Measurements from ENCODE around the gene SMPDL3B. TPM values are rescaled to one million over a fixed set of nuclear protein-coding genes. Genes with fewer than 3 reads are reported as not detected.

Gene SMPDL3B
- total and polyA plus RNA-seq, 2 experiments from 2014 or later, result 6.8 to 8.9 TPM

DNA sequence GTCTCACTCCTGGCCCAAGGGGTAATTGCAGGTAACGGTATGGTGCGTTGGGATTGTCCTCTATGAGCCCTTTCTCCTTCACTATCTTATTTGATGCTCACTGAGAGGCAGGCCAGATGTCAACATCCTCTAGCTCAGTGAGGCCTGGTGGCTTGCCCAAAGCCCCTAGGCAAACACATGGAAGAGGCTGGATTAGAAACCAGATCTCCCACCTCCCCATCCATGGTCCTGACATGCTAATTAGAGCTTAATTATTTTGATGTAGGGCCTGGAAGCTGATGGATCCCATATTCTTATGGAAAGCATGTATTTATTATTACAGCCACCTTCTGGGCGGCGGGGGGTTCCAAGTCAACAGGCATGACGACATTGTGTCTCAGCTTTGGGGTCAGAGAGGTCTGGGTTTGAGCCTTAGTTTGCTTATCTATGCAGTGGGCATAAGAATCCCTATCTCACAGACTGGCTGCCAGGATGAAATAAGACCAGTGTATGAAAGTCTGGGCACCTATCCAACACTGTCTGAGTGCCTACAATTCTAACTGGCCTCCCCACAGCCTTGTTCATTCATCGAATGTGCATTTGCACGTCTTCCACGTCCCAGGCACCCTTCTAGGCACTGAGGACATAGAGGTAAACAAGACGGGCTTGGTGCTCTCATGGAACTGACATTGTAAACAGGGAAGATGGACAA lies 6.2 kb downstream of the SMPDL3B start:
- no peaks in the 10 kb centered on the region for H3K27me3 ChIP-seq
- no peak for DNase-seq (ENCODE audit: low read depth in 1 of 2, low spot score in 1 of 2)
- peaks cover 3% of the 10 kb centered on the region for H3K4me1 ChIP-seq (ENCODE audit: low read depth)
- TF ChIP-seq, protein P1, sequence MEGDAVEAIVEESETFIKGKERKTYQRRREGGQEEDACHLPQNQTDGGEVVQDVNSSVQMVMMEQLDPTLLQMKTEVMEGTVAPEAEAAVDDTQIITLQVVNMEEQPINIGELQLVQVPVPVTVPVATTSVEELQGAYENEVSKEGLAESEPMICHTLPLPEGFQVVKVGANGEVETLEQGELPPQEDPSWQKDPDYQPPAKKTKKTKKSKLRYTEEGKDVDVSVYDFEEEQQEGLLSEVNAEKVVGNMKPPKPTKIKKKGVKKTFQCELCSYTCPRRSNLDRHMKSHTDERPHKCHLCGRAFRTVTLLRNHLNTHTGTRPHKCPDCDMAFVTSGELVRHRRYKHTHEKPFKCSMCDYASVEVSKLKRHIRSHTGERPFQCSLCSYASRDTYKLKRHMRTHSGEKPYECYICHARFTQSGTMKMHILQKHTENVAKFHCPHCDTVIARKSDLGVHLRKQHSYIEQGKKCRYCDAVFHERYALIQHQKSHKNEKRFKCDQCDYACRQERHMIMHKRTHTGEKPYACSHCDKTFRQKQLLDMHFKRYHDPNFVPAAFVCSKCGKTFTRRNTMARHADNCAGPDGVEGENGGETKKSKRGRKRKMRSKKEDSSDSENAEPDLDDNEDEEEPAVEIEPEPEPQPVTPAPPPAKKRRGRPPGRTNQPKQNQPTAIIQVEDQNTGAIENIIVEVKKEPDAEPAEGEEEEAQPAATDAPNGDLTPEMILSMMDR (IDR thresholded peaks at IDR 0.05; ENCODE audit: low read depth, low read length), result no peak
- no peaks in the 10 kb centered on the region for H3K9me3 ChIP-seq (ENCODE audit: low read depth)
- H3K27ac ChIP-seq, result no peak overlapping the region
- no peak overlapping the region for H3K4me3 ChIP-seq
- H3K36me3 ChIP-seq, result no peaks in the 10 kb centered on the region

DNA sequence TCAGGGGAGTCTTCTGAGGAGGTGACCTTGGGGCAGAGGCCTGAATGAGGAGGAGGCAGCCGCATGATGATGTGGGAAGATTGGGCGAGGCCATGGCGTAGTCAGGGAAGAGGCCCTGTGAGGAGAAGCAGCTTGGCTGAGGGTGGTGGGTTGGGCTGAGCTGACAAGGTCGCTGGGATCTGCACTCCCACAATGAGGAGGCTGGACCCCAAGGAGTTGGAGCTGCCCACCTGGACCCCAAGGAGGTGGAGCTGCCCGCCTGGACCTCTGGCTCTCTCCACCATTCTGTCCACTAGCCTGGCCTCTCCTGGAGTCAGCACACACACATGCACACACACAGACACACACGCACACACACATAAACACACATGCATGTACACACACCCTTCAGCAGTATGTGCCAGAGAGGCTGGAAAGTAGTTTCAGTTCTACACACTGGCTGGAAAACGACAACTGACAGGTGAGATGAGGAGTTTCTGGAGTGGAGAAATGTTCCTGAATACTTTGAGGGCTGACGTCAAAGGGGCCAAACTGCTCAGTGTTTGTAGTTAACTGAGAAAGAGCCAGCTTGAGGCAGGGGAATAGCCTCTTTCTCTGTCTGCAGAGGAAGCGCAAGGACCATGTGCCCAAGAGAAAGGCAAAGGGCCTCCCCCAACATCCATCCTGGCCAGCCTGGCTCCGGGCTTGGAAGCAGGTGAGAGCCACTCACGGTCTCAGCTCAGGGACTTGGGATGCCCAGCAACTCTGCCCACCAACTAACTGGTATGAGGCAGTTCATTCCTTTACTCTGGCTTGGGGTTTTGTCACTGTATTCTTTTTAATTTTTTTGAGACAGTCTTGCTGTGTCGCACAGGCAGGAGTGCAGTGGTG lies 7.1 kb downstream of the SMPDL3B start:
- peaks cover 3% of the 10 kb centered on the region for H3K4me1 ChIP-seq (ENCODE audit: low read depth)
- H3K27me3 ChIP-seq, result no peaks in the 10 kb centered on the region
- H3K36me3 ChIP-seq, result no peaks in the 10 kb centered on the region
- TF ChIP-seq, protein P1 (IDR thresholded peaks at IDR 0.05; ENCODE audit: low read depth, low read length), result no peak
- H3K9me3 ChIP-seq (ENCODE audit: low read depth), result no peaks in the 10 kb centered on the region
- H3K4me3 ChIP-seq, result no peak overlapping the region
- no peak for DNase-seq (ENCODE audit: low read depth in 1 of 2, low spot score in 1 of 2)
- no peak overlapping the region for H3K27ac ChIP-seq

DNA sequence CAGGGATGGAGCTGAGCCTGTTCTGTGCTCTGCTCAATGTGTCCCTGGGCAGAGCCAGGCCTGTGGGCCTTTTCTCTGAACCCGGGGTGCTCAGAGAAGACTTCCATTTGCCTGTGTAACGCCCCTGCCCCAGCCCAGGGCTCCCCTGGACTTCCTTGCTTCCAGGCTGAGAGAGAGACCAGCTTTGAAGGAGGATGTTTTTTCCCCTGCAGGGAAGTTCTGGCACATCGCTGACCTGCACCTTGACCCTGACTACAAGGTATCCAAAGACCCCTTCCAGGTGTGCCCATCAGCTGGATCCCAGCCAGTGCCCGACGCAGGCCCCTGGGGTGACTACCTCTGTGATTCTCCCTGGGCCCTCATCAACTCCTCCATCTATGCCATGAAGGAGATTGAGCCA lies 10.2 kb downstream of the SMPDL3B start:
- Histone ChIP-seq H3K36me3 (no peaks in the 10 kb centered on the region), H3K4me1 (ENCODE audit: low read depth) (peaks cover 3% of the 10 kb centered on the region), H3K27me3 (no peaks in the 10 kb centered on the region), H3K4me3 (no peak overlapping the region), H3K27ac (no peak overlapping the region), H3K9me3 (ENCODE audit: low read depth) (no peaks in the 10 kb centered on the region)
- TF ChIP-seq, protein P1 (IDR thresholded peaks at IDR 0.05; ENCODE audit: low read depth, low read length), result no peak
- DNase-seq (ENCODE audit: low read depth in 1 of 2, low spot score in 1 of 2), result no peak

DNA sequence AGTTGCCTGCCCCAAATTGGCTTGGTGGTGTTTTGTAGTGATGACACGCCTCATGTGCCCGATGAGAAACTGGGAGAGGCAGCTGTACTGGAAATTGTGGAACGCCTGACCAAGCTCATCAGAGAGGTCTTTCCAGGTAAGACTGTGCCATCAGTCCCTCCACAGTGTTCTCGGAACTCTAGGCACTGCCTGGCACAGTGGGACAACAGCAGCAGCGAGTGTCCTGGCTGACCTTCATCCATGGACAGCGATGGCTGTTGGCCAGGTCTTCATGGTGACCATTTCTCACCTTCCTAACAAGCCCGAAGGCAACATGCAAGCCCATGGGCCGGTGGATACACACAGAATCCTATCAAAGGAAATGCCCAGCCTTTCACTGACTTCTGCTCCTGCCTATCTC lies 14.2 kb downstream of the SMPDL3B start:
- TF ChIP-seq, protein P1 (IDR thresholded peaks at IDR 0.05; ENCODE audit: low read depth, low read length), result no peak
- no peak for DNase-seq (ENCODE audit: low read depth in 1 of 2, low spot score in 1 of 2)
- Histone ChIP-seq H3K9me3 (ENCODE audit: low read depth) (no peaks in the 10 kb centered on the region), H3K36me3 (no peaks in the 10 kb centered on the region), H3K4me3 (no peak overlapping the region), H3K27me3 (no peaks in the 10 kb centered on the region), H3K4me1 (ENCODE audit: low read depth) (no peaks in the 10 kb centered on the region), H3K27ac (no peak overlapping the region)

DNA sequence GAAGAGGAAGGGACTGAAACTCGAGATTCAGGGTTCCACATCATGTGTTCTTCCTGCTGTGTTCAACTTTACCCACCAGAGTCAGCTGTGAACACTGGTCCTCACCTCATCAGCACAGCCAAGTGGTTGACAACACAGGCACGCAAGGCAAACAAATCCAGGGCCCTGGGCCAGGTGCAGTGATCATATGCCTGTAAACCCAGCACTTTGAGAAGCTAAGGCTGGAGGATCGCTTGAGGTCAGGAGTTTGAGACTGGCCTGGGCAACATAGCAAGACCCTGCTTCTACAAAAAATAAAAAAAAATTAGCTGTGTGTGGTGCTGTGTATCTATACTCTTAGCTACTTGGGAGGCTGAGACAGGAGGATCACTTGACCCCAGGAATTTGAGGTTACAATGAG lies 16.6 kb downstream of the SMPDL3B start:
- H3K9me3 ChIP-seq (ENCODE audit: low read depth), result no peaks in the 10 kb centered on the region
- DNase-seq (ENCODE audit: low read depth in 1 of 2, low spot score in 1 of 2), result no peak
- H3K27me3 ChIP-seq, result no peaks in the 10 kb centered on the region
- no peak overlapping the region for H3K27ac ChIP-seq
- H3K4me3 ChIP-seq, result no peak overlapping the region
- H3K36me3 ChIP-seq, result no peaks in the 10 kb centered on the region
- H3K4me1 ChIP-seq (ENCODE audit: low read depth), result no peaks in the 10 kb centered on the region
- TF ChIP-seq, protein P1 (IDR thresholded peaks at IDR 0.05; ENCODE audit: low read depth, low read length), result no peak
